ENCODE data around the gene UFC1.
"Not testable (repeated sequence)": the region's sequence is repeated elsewhere in the genome, so short reads cannot be mapped to it uniquely, and the experiment has no call there.

Gene UFC1

DNA sequence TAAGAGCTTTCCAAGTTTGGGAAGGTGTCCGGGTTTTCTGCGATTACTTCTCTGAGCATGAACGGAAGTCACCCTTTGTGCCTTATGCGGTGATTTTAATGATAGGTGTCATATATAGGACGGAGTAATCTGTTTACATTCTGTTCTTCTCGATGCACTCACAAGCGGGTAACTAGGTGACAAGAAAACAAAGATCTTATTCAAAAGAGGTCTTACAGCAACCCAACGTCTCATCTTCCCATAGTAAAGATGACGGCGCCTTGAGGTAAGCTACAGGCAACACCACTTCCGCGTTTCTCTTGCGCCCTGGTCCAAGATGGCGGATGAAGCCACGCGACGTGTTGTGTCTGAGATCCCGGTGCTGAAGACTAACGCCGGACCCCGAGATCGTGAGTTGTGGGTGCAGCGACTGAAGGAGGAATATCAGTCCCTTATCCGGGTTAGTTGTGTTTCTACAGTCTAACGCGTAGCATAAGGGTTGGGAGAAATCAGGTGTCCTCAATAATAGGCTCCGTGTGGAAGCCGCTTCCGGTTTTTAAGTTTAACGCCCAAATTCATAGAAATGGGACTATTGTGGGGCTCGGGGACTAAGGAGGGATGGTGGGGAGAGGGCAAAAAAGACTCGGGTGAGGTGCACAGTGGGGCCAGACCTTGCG lies at the start of gene UFC1:
TSS of gene UFC1 (plus strand) at position 297 of the 656 bp plus-strand sequence. CDS start at position 317, 20 bp downstream.
- peak; percentile 59 to 66 (median 61) for DNase-seq (ENCODE audit: low read depth in 3 of 3)

GRCh38 chr1:161106431-161106830 lies 47.3 kb upstream of the UFC1 start:
- DNase-seq (ENCODE audit: low read depth in 3 of 3) = no peak

- no peak for DNase-seq (ENCODE audit: low read depth in 3 of 3)
Observed at GRCh38 chr1:161111117-161111516, 42.7 kb upstream of the UFC1 start.

DNA sequence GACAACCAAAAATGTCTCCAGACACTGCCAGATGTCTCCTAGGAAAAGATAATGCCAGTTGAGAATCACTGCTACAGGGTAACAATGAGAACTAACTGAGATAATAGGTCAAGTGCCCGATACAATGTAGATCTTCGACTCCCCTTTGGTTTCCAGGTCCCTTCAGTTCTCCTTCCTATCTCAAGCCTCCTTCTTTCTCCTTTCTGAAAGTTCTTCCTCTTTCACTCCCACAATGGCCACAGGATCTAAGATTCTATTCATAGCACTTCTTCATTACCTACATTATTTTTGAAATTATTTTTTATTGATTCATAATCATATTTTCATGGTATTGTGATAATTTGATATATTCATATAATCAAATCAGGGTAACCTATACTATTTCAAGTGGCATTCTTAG lies 42.3 kb upstream of the UFC1 start:
- DNase-seq (ENCODE audit: low read depth in 3 of 3) = no peak

- no peak for DNase-seq (ENCODE audit: low read depth in 3 of 3)
Observed at GRCh38 chr1:161113915-161114314, 39.9 kb upstream of the UFC1 start.

DNA sequence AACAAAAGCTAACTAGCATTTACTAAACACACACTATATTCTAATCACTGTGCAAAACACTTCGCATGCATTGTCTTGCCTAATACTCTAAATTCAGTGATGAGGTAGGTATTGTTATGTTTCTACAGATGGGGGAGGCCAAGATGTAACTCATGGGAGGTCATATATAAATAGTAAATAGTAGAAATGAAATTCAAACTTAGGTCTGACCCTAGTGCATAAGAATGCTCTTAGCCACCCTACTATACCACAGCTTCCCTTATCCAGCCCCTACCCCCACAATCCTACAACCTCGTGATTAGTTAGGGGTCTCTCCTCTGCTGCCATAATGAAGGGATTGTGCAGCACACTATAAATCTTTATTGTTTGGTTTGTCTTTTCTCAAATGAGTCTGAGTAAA lies 39.2 kb upstream of the UFC1 start:
- no peak for DNase-seq (ENCODE audit: low read depth in 3 of 3)

- DNase-seq (ENCODE audit: low read depth in 3 of 3) = no peak
Observed at GRCh38 chr1:161115132-161115711, 38.6 kb upstream of the UFC1 start.

GRCh38 chr1:161115961-161116360 lies 37.8 kb upstream of the UFC1 start:
- DNase-seq (ENCODE audit: low read depth in 3 of 3) = not testable (repeated sequence)

GRCh38 chr1:161117759-161118581 lies 35.8 kb upstream of the UFC1 start, which contains the start of the genes NIT1 and PFDN2:
TSS of gene NIT1 (plus strand) at chr1:161118105. CDS start at chr1:161118177, 72 bp downstream.
TSS of gene PFDN2 (minus strand) at chr1:161118037. CDS start at chr1:161118026, 11 bp downstream.
- peak; percentile 68 to 79 (median 77) for DNase-seq (ENCODE audit: low read depth in 3 of 3)

DNA sequence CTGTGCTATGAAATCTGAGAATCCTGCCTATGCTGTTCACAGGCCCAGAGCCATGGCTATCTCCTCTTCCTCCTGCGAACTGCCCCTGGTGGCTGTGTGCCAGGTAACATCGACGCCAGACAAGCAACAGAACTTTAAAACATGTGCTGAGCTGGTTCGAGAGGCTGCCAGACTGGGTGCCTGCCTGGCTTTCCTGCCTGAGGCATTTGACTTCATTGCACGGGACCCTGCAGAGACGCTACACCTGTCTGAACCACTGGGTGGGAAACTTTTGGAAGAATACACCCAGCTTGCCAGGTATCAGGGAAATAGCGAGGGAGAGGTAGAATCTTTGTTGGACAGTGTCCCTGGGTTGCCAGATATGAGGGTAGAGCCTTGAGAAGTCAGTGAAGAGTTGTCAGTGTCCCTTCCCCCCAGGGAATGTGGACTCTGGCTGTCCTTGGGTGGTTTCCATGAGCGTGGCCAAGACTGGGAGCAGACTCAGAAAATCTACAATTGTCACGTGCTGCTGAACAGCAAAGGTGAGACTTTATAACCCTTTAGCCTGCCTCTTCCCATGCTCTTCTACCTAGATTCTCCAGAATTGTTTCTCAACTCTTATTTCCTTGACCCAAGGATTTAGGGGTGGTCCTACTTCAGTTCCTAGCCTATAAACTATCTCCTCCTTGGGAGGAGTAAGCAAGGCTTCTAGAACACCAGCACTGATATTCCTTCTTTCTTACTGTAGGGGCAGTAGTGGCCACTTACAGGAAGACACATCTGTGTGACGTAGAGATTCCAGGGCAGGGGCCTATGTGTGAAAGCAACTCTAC lies 34.5 kb upstream of the UFC1 start:
- DNase-seq (ENCODE audit: low read depth in 3 of 3) = peak in 2 of 3 experiments; percentile 32 to 48

DNA sequence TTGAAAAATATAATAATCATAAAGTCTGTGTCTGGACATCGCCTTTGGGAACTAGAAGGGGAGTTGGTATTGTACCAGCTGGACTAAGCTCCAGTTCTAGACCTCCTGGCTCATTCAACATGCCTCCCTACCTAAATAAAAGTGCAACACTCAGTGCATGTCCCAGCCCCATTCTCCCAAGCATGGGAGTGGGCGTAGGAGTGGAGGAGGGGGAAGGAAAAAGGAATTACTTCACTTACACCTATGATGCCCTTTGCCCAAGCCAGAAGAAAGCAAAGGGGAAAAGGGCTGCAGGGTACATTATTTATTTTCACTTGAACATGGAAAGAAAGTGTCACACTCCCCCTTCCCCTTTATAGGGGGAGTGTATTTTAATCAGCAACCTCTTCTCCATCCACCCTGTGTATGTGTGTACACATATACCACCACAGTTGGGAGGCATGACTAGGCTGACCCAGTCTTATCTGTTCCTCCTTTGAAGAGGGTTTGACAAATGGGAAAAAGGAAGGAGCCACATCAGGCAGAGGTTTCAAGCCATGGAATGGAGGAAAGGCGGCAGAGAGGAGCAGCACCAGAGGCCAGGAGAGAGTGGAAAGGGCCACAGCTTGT lies 32.6 kb upstream of the UFC1 start:
- no peak for DNase-seq (ENCODE audit: low read depth in 3 of 3)

GRCh38 chr1:161121834-161122233 lies 31.9 kb upstream of the UFC1 start:
- DNase-seq (ENCODE audit: low read depth in 3 of 3) = no peak

- no peak for DNase-seq (ENCODE audit: low read depth in 3 of 3)
Observed at GRCh38 chr1:161122967-161123366, 30.8 kb upstream of the UFC1 start.

DNA sequence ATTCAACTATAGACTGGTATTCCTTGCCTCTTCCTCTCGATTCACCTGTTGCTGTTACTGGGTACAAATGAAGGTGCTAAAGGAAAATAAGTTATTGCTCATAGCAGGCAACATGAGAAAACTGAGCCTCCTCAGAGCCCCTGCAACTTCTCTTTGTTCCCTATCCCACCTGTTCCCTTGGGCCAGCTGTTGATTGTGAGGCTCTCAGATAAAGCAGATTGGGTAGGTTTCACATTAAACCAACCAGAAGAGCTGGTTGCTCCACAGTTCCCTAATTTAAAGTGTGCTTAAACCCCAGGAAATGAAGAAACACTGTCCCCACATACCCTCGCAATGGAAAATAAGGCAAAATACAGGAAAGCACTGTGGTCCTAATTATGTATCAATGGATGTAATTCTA lies 26.1 kb upstream of the UFC1 start:
- no peak for DNase-seq (ENCODE audit: low read depth in 3 of 3)

GRCh38 chr1:161128591-161129420 lies 25.0 kb upstream of the UFC1 start:
- no peak for DNase-seq (ENCODE audit: low read depth in 3 of 3)

DNA sequence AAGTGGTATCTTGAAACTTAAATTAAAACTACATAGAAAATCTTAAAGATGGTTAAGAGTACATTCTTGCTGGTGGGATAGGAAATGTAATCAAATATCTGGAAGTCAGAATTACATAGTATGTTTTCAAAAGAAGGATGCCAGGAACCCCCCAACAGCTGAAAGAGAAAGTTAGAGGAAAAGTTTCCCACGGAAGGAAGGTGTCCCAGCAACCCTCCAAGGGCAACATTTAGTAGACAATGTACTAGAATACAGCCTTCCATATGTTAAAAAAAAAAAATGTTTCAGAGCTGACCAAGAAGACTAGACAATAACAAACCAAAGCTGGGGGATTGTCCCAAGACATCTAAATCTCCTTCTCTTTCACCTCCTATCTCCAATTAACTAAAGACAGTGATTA lies 23.5 kb upstream of the UFC1 start:
- DNase-seq (ENCODE audit: low read depth in 3 of 3) = no peak

DNA sequence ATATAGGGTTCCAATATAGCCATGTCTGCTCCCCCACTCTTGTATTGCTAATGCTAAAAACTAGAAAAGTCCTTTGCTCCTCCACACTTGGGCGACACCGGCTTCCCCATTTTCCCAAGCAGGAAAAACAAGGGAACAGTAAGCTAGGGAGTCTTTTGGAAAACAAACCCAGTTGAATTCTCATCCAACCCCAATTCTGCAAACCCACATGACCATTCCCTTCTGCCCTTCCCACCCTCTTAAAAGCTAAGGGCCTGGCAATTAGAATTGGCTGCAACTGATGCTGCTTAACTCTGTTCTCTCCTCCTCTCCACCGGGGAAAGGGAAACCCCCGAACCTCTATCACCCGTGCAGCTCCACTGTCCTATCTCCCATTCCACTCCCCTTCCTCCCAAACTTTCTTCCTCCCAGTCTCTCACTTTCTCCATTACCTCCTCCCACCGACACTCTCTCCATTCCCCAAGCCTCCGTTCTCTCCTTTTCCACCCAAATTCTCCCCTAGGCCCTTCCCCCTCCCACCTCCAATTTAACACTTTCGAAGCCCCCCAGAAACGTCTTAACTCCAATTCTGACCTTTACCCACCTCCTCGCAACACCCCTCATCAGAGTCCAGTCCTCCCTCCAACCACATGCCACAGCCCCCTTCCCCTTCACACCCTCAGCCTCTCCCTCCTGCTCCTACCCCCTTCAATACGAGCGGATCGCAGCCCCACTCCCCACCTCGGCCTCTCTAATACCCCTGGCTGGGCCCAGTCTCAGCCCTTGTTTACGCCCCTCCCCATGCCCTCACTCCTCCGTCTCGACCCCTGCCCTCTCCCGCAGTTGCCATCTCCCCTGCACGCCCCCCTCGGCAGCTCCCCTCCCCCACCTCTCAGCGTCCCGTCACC lies 22.0 kb upstream of the UFC1 start:
- peak in 1 of 3 experiments; percentile 32 for DNase-seq (ENCODE audit: low read depth in 3 of 3)

DNA sequence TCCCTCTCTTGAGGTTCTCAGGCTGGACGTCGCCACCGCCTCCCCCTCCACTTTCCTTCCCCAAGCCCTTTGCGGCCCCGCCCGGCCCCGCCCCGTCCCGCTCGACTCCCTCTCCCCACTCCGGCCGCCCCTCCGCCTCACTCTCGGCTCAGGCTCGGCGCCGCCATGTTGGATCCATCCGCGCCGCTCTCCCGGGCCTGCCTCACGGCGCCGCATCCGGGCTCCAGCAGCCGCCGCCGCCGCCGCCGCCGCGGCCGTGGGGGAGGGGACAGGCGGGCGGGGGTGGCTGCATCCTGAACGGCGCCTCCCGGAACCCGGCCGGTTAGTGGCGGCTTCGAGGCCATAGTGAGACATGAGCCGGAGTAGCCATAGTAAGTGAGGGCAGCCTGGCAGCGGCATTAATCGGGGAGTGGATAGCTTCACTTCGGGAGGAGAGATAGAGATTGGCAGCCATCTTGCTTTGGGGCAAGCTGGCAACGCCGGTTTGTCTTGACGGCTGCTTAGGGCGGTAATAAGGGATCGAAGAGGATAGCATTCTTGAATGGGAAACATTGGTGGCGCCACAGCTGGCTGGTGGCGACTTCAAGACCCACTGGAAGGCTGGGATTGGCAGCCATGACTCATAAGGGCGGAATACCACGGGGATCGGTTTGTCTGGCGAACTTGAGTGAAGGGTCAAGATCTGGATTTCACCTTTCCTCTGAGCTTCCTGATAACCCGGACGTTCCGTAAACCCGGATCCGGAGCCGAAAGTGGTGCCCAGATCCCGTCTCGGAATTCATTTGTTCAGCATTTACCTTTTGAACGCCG lies 21.2 kb upstream of the UFC1 start, which contains the start of gene DEDD:
TSS of gene DEDD (minus strand) at position 258 of the 810 bp plus-strand sequence. CDS start 8,205 bp downstream, outside the sequence.
- DNase-seq (ENCODE audit: low read depth in 3 of 3) = peak; percentile 80 to 87 (median 82)

Data from stimulated activated CD4-positive, alpha-beta T cell treated with anti-CD3 and anti-CD28 coated beads, TNF-alpha, amount 100 ng/mL, for 4 hours (primary cell).